HepG2 (cell line): Measurements from ENCODE around the gene CFAP61. TPM values are rescaled to one million over a fixed set of nuclear protein-coding genes. Genes with fewer than 3 reads are reported as not detected.

ENCODE experiments used
- ATAC-seq: fragments of 200-7000 bp; cut with Tn5 transposase; 3 replicates; pipeline ENCODE4 v1.9.1; 2020; ENCODE audit warnings: mild to moderate bottlenecking, moderate library complexity
- BruUV-seq: library from RNA; stranded (reverse); fragments of 400-500 nt; replicated peaks from 2 replicates; lab custom pipeline; 2021; lab: Mats Ljungman, UMichigan
- CTCF ChIA-PET: fragments of 300-600 bp; formaldehyde crosslinking; extraction: SDS; loops from one replicate; lab custom pipeline; 2021; ENCODE audit warnings: low total read pairs, inconsistent platforms, low intra/inter-chr PET ratio; lab: Yijun Ruan, JAX
- POLR2A ChIA-PET: fragments of 350-600 bp; sonication (Branson Sonifier 250); formaldehyde crosslinking; loops from one replicate; lab custom pipeline; 2020; ENCODE audit warnings: antibody characterized with exemption, inconsistent platforms; lab: Yijun Ruan, JAX
- DNase-seq: peaks from one replicate; pipeline ENCODE4 v3.0.0-alpha.2; 2015; ENCODE audit warnings: low spot score
- FAIRE-seq: peaks from 3 replicates; lab custom pipeline; 2011; peaks lifted over from hg19 to GRCh38; lab: Jason Lieb, UNC
- H2AFZ ChIP-seq: one replicate; pipeline ENCODE4 v1.6.1; 2011; ENCODE audit warnings: low read length, inconsistent platforms
- H3K27ac ChIP-seq: fragments of 300-600 bp; 3 replicates; pipeline ENCODE4 v1.8.0; 2011; ENCODE audit warnings: mixed run types, mild to moderate bottlenecking, mixed read lengths, low read length, inconsistent platforms; ENCODE audit not compliant: insufficient read depth; ENCODE audit errors: extremely low read length
- H3K27me3 ChIP-seq, 2 experiments: fragments of 200-600 bp in 1 of 2; 2 replicates in 1 of 2; 3 replicates in 1 of 2; pipeline versions ENCODE4 v1.6.0 to v1.8.0; 2011; ENCODE audit warnings: low read length in 2 of 2, mild to moderate bottlenecking in 2 of 2, moderate library complexity in 2 of 2, inconsistent platforms in 1 of 2; ENCODE audit not compliant: insufficient read depth in 2 of 2, control insufficient read depth in 1 of 2
- H3K36me3 ChIP-seq, 2 experiments: fragments of 200-600 bp in 1 of 2; replicated peaks in 1 of 2; 2 replicates in 1 of 2; 3 replicates in 1 of 2; pipeline versions ENCODE4 v1.5.1 to v1.8.0; 2011; ENCODE audit warnings: low read length in 2 of 2, inconsistent platforms in 1 of 2; ENCODE audit not compliant: insufficient read depth in 2 of 2, control insufficient read depth in 1 of 2
- H3K4me1 ChIP-seq: 2 replicates; pipeline ENCODE4 v1.5.1; 2012; ENCODE audit warnings: low read length, inconsistent platforms; ENCODE audit not compliant: insufficient read depth
- H3K4me2 ChIP-seq: 2 replicates; pipeline ENCODE4 v1.6.0; 2011; ENCODE audit warnings: low read depth, low read length, inconsistent platforms
- H3K4me3 ChIP-seq, 3 experiments: fragments of 200-600 bp in 1 of 3; sonication (generic), shearing (Covaris generic) in 1 of 3; replicated peaks in 1 of 3; 2 replicates each; pipeline ENCODE4 v1.5.1; 2011 to 2016; ENCODE audit warnings: low read length in 3 of 3, inconsistent platforms in 2 of 3, low read depth in 2 of 3, mild to moderate bottlenecking in 2 of 3, control low read depth in 1 of 3, mixed read lengths in 1 of 3; ENCODE audit not compliant: insufficient read depth in 1 of 3
- H3K79me2 ChIP-seq: one replicate; pipeline ENCODE4 v1.6.1; 2011; ENCODE audit warnings: low read length, inconsistent platforms; ENCODE audit not compliant: insufficient read depth
- H3K9ac ChIP-seq: 2 replicates; pipeline ENCODE4 v1.6.0; 2011; ENCODE audit warnings: mild to moderate bottlenecking, low read depth, low read length, inconsistent platforms; ENCODE audit not compliant: insufficient read depth
- H3K9me3 ChIP-seq: 2 replicates; pipeline ENCODE4 v1.5.1; 2012; ENCODE audit warnings: mild to moderate bottlenecking, low read length
- H4K20me1 ChIP-seq: 2 replicates; pipeline ENCODE4 v1.6.0; 2011; ENCODE audit warnings: inconsistent platforms, mild to moderate bottlenecking, low read length, moderate library complexity; ENCODE audit not compliant: insufficient read depth
- BRD4 ChIP-seq: sonication (generic); formaldehyde crosslinking; IDR thresholded peaks from 2 replicates; pipeline ENCODE4 v1.4.0; 2020; ENCODE audit warnings: missing genetic modification reagents
- JARID2 ChIP-seq: sonication (generic); formaldehyde crosslinking; IDR thresholded peaks from 2 replicates; pipeline ENCODE4 v1.8.1; 2023; ENCODE audit warnings: missing genetic modification reagents, inconsistent platforms; ENCODE audit not compliant: insufficient replicate concordance
- NFATC3 ChIP-seq: sonication (generic); formaldehyde crosslinking; IDR thresholded peaks from 2 replicates; pipeline ENCODE4 v1.5.1; 2020; ENCODE audit warnings: mild to moderate bottlenecking, missing genetic modification reagents
- SMAD1 ChIP-seq: sonication (generic); formaldehyde crosslinking; IDR thresholded peaks from 2 replicates; pipeline ENCODE4 v1.4.0; 2020; ENCODE audit warnings: missing genetic modification reagents, low read depth, mild to moderate bottlenecking, borderline replicate concordance
- SMYD3 ChIP-seq: sonication (generic); formaldehyde crosslinking; IDR thresholded peaks from 2 replicates; pipeline ENCODE4 v1.8.1; 2023; ENCODE audit warnings: mild to moderate bottlenecking, missing genetic modification reagents
- SP1 ChIP-seq, 2 experiments: fragments of 450-650 bp in 1 of 2; sonication (generic) in 1 of 2; formaldehyde crosslinking in 1 of 2; IDR thresholded peaks; 2 replicates each; pipeline versions ENCODE4 v1.4.0 to v1.6.1; 2016 to 2020; ENCODE audit warnings: missing genetic modification reagents in 1 of 2
- ZNF121 ChIP-seq: sonication (generic); formaldehyde crosslinking; IDR thresholded peaks from 2 replicates; pipeline ENCODE4 v1.5.0; 2020; ENCODE audit warnings: mild to moderate bottlenecking, missing genetic modification reagents
- ZNF143 ChIP-seq: sonication (generic); formaldehyde crosslinking; IDR thresholded peaks from 2 replicates; pipeline ENCODE4 v1.4.0; 2020; ENCODE audit warnings: missing genetic modification reagents
- ZNF256 ChIP-seq: sonication (generic); formaldehyde crosslinking; conservative IDR thresholded peaks from 2 replicates; pipeline ENCODE4 v1.4.0; 2020; ENCODE audit warnings: missing genetic modification reagents
- ZNF740 ChIP-seq: sonication (generic); formaldehyde crosslinking; IDR thresholded peaks from 2 replicates; pipeline ENCODE4 v1.4.0; 2020; ENCODE audit warnings: missing genetic modification reagents
- WGBS: methylation state at CpG from one replicate; pipeline ENCODE4 v1.1.6; 2017; ENCODE audit warnings: low lambda C conversion rate; 5-methylcytosine and 5-hydroxymethylcytosine counted together
- in situ Hi-C: cut with HindIII; loops from 2 replicates; pipeline ENCODE4 v1.10.0; 2017; ENCODE audit warnings: low pct_unique_long_range_greater_than_20kb; ENCODE audit not compliant: extremely low pct_ligation_motif_present
- intact Hi-C: fragments of 100-400 bp; cut with micrococcal nuclease; formaldehyde crosslinking; loops from one replicate; pipeline ENCODE4 v1.10.0; 2022; ENCODE audit not compliant: unreplicated experiment
- polyA plus RNA-seq, 8 experiments: library from polyadenylated mRNA; depleted of rRNA in 3 of 8; stranded (reverse) in 7 of 8; unstranded in 1 of 8; fragments of >200 nt; fragmentation: Illumina TruSeq in 4 of 8; extraction: Trizol in 4 of 8; gene quantifications; 2 replicates each; pipeline versions ENCODE4 v1.2.1 to v1.2.3, GENCODE V29; 2011 to 2016; ENCODE audit warnings: low read depth in 4 of 8, missing spikeins in 1 of 8, mixed read lengths in 1 of 8; ENCODE audit not compliant: insufficient read depth in 1 of 8
- total RNA-seq, 5 experiments: library from RNA; depleted of rRNA; stranded (reverse); fragments of >200 nt; fragmentation: Illumina TruSeq; extraction: Trizol; gene quantifications; 2 replicates each; pipeline ENCODE4 v1.2.3, GENCODE V29; 2016; ENCODE audit warnings: low read depth in 1 of 5

Gene CFAP61
- total and polyA plus RNA-seq, 2 of the 13 experiments (the other 11 are each of a cell fraction or from before 2014, with no cell fraction given) = 0.27 TPM; not detected in 1

GRCh38 chr20:20358801-20359200 is 306.5 kb downstream of the CFAP61 start:
- intact Hi-C loops = no loop called here
- Histone ChIP-seq H3K36me3 (no peaks in the 10 kb centered on the region), H3K79me2 (no peaks in the 10 kb centered on the region), H3K27ac (no peak overlapping the region), H3K9me3 (0 out of 2 replicates have a peak, but pooled peaks cover 6% of the 10 kb centered on the region), H3K4me2 (no peak overlapping the region), H3K27me3 (peaks cover 5 to 25% of the 10 kb centered on the region in 2 experiments; a peak in 4 of 5 replicates), H3K4me3 (no peak overlapping the region), H3K4me1 (peaks cover 12% of the 10 kb centered on the region; the same call in 1 of the 2 replicates), H4K20me1 (no peaks in the 10 kb centered on the region; the same call in 1 of the 2 replicates), H2AFZ (no peak overlapping the region), H3K9ac (no peak overlapping the region)
- in situ Hi-C loops = no loop called here
- no peak for ATAC-seq
- ChIA-PET POLR2A (no interaction called here), CTCF (interaction anchor here (3.6 kb wide), 1 partner anchor 209 kb away, joined by 55 read pairs; no protein-coding TSS in a partner anchor)
- no TSS peak for BruUV-seq
- no peak for DNase-seq
- FAIRE-seq = no peak
- TF ChIP-seq SP1 (IDR thresholded peaks at IDR 0.05) (no peak), SP1 (CRISPR knock-in tag; IDR thresholded peaks at IDR 0.05) (no peak), SMAD1 (CRISPR knock-in tag) (no peak), ZNF143 (CRISPR knock-in tag) (no peak), NFATC3 (CRISPR knock-in tag) (no peak)
- TF ChIP-seq, all 625 proteins: peak for 0

GRCh38 chr20:20359628-20360027 is 307.3 kb downstream of the CFAP61 start:
- peaks cover 7 to 33% of the 10 kb centered on the region in 2 experiments; a peak in 4 of 5 replicates for H3K27me3 ChIP-seq
- no peak overlapping the region for H3K9ac ChIP-seq
- H3K4me2 ChIP-seq = no peak overlapping the region
- BruUV-seq = no TSS peak
- H3K4me3 ChIP-seq = no peak overlapping the region
- POLR2A ChIA-PET = no interaction called here
- H3K4me1 ChIP-seq = peaks cover 20% of the 10 kb centered on the region; the same call in 1 of the 2 replicates
- intact Hi-C loops = loop anchor here (1.0 to 5.0 kb wide), 3 partner anchors 209 to 277 kb away; no protein-coding TSS in a partner anchor
- in situ Hi-C loops = loop anchor here (5.0 kb wide), 1 partner anchor 208 kb away; no protein-coding TSS in a partner anchor
- FAIRE-seq (peak; percentile 52), ATAC-seq (no peak), DNase-seq (no peak)
- H4K20me1 ChIP-seq = no peaks in the 10 kb centered on the region; the same call in 1 of the 2 replicates
- H3K9me3 ChIP-seq = 0 out of 2 replicates have a peak, but pooled peaks cover 5% of the 10 kb centered on the region
- no peak overlapping the region for H2AFZ ChIP-seq
- TF ChIP-seq BRD4 (CRISPR knock-in tag) = no peak
- TF ChIP-seq SMYD3 (CRISPR knock-in tag) = no peak
- no peak for TF ChIP-seq ZNF740 (CRISPR knock-in tag)
- no peak for TF ChIP-seq JARID2
- TF ChIP-seq ZNF121 (CRISPR knock-in tag) = no peak
- no peak for TF ChIP-seq ZNF256 (CRISPR knock-in tag)
- WGBS = 20% methylated on average over 6 of the region's 6 CpGs
- no peak overlapping the region for H3K27ac ChIP-seq
- H3K36me3 ChIP-seq = no peaks in the 10 kb centered on the region
- CTCF ChIA-PET = interaction anchor here (0.8 to 3.6 kb wide), 3 partner anchors 48 to 234 kb away, joined by 4 to 55 read pairs (median 16); no protein-coding TSS in a partner anchor
- H3K79me2 ChIP-seq = no peaks in the 10 kb centered on the region
